ENCODE results near the gene CCDC192. TPM values are rescaled to one million over a fixed set of nuclear protein-coding genes. Genes with fewer than 3 reads are reported as not detected.

CCDC192 gene
- total and polyA plus RNA-seq, 10 of the 15 experiments (the other 5 are each of a cell fraction or from before 2014, with no cell fraction given): 0.20 to 0.79 (median 0.32) TPM; not detected in 4

DNA sequence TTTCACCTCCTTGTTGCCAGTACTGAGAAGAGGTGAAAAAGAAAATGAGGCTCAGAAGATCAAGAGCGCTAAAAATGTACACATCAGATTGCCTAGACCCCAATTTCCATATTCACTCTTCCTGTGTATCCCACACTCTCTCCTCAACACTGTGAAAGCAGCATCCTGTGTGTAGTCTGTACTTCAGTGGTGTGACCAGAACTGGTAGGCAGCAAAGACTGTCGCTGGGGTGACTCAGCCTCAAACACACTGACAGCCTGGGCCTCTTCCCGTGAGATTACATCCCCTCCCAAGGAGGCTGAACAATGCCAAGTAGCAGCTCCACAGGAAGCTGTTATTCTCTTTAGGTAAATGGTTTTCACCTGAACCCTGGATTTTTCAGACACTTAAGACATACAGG lies 135.5 kb downstream of the CCDC192 start (continued):
- TF ChIP-seq ASH2L (IDR thresholded peaks at IDR 0.05; ENCODE audit: borderline replicate concordance, low read depth): no peak
- TF ChIP-seq, protein P1, sequence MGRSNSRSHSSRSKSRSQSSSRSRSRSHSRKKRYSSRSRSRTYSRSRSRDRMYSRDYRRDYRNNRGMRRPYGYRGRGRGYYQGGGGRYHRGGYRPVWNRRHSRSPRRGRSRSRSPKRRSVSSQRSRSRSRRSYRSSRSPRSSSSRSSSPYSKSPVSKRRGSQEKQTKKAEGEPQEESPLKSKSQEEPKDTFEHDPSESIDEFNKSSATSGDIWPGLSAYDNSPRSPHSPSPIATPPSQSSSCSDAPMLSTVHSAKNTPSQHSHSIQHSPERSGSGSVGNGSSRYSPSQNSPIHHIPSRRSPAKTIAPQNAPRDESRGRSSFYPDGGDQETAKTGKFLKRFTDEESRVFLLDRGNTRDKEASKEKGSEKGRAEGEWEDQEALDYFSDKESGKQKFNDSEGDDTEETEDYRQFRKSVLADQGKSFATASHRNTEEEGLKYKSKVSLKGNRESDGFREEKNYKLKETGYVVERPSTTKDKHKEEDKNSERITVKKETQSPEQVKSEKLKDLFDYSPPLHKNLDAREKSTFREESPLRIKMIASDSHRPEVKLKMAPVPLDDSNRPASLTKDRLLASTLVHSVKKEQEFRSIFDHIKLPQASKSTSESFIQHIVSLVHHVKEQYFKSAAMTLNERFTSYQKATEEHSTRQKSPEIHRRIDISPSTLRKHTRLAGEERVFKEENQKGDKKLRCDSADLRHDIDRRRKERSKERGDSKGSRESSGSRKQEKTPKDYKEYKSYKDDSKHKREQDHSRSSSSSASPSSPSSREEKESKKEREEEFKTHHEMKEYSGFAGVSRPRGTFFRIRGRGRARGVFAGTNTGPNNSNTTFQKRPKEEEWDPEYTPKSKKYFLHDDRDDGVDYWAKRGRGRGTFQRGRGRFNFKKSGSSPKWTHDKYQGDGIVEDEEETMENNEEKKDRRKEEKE (IDR thresholded peaks at IDR 0.05): no peak
- TF ChIP-seq YBX1 (IDR thresholded peaks at IDR 0.05): no peak
- TF ChIP-seq, protein P2, sequence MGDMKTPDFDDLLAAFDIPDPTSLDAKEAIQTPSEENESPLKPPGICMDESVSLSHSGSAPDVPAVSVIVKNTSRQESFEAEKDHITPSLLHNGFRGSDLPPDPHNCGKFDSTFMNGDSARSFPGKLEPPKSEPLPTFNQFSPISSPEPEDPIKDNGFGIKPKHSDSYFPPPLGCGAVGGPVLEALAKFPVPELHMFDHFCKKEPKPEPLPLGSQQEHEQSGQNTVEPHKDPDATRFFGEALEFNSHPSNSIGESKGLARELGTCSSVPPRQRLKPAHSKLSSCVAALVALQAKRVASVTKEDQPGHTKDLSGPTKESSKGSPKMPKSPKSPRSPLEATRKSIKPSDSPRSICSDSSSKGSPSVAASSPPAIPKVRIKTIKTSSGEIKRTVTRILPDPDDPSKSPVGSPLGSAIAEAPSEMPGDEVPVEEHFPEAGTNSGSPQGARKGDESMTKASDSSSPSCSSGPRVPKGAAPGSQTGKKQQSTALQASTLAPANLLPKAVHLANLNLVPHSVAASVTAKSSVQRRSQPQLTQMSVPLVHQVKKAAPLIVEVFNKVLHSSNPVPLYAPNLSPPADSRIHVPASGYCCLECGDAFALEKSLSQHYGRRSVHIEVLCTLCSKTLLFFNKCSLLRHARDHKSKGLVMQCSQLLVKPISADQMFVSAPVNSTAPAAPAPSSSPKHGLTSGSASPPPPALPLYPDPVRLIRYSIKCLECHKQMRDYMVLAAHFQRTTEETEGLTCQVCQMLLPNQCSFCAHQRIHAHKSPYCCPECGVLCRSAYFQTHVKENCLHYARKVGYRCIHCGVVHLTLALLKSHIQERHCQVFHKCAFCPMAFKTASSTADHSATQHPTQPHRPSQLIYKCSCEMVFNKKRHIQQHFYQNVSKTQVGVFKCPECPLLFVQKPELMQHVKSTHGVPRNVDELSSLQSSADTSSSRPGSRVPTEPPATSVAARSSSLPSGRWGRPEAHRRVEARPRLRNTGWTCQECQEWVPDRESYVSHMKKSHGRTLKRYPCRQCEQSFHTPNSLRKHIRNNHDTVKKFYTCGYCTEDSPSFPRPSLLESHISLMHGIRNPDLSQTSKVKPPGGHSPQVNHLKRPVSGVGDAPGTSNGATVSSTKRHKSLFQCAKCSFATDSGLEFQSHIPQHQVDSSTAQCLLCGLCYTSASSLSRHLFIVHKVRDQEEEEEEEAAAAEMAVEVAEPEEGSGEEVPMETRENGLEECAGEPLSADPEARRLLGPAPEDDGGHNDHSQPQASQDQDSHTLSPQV (IDR thresholded peaks at IDR 0.05): no peak

DNA sequence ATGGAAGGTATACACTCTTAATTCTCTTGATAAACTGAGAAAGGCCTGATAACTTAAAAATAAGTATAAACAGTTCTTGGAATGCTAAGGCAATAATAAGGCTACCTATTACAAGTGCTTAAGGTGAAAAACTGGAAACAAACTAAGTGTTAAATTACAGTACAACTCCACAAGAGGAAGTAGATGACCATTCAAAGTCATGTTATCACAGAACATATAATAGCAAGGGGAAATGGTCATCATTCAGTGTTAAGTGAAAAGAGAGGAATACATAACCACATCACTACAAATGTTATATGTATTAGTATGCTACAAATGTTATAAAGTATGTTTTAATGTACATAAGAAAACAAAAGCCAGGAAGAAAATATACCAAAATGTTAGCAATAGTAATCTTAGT lies 135.9 kb downstream of the CCDC192 start:
- BruUV-seq (replicated peaks): no TSS peak
- no peak for TF ChIP-seq BMI1 (IDR thresholded peaks at IDR 0.05; ENCODE audit: borderline replicate concordance)
- TF ChIP-seq NFYA (IDR thresholded peaks at IDR 0.05; ENCODE audit: borderline replicate concordance, low read depth, low read length): no peak
- TF ChIP-seq TAF1 (IDR thresholded peaks at IDR 0.05; ENCODE audit: borderline replicate concordance, low read depth, low read length): no peak
- no peak for TF ChIP-seq SREBF1 (IDR thresholded peaks at IDR 0.05; ENCODE audit: low read length)
- TF ChIP-seq, protein P3, sequence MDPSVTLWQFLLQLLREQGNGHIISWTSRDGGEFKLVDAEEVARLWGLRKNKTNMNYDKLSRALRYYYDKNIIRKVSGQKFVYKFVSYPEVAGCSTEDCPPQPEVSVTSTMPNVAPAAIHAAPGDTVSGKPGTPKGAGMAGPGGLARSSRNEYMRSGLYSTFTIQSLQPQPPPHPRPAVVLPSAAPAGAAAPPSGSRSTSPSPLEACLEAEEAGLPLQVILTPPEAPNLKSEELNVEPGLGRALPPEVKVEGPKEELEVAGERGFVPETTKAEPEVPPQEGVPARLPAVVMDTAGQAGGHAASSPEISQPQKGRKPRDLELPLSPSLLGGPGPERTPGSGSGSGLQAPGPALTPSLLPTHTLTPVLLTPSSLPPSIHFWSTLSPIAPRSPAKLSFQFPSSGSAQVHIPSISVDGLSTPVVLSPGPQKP (IDR thresholded peaks at IDR 0.05; ENCODE audit: low read depth, low read length): no peak
- TF ChIP-seq WRNIP1 (IDR thresholded peaks at IDR 0.05; ENCODE audit: borderline replicate concordance, low read depth, low read length): no peak
- TF ChIP-seq FOXM1 (IDR thresholded peaks at IDR 0.05; ENCODE audit: low read depth, low read length): no peak
- no peak for TF ChIP-seq BRCA1 (IDR thresholded peaks at IDR 0.05; ENCODE audit: low read depth, low read length)
- TF ChIP-seq, protein P4, sequence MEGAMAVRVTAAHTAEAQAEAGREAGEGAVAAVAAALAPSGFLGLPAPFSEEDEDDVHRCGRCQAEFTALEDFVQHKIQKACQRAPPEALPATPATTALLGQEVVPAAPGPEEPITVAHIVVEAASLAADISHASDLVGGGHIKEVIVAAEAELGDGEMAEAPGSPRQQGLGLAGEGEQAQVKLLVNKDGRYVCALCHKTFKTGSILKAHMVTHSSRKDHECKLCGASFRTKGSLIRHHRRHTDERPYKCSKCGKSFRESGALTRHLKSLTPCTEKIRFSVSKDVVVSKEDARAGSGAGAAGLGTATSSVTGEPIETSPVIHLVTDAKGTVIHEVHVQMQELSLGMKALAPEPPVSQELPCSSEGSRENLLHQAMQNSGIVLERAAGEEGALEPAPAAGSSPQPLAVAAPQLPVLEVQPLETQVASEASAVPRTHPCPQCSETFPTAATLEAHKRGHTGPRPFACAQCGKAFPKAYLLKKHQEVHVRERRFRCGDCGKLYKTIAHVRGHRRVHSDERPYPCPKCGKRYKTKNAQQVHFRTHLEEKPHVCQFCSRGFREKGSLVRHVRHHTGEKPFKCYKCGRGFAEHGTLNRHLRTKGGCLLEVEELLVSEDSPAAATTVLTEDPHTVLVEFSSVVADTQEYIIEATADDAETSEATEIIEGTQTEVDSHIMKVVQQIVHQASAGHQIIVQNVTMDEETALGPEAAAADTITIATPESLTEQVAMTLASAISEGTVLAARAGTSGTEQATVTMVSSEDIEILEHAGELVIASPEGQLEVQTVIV (IDR thresholded peaks at IDR 0.05; ENCODE audit: borderline replicate concordance, partially characterized antibody): no peak

More for the DNA sequence above, 135.9 kb downstream of the CCDC192 start:
- DNase-seq (ENCODE audit: low read depth, low spot score) (no peak), FAIRE-seq (no peak), ATAC-seq (peak; percentile 56)
- in situ Hi-C loops (cut with MboI): no loop called here
- intact Hi-C loops (cut with micrococcal nuclease; ENCODE audit: unreplicated experiment): no loop called here
- H3K4me3 ChIP-seq: no peak overlapping the region
- no peaks in the 10 kb centered on the region for H3K36me3 ChIP-seq (ENCODE audit: control insufficient read depth in 2 of 2, insufficient read depth in 2 of 2, low read length in 1 of 2)
- H3K4me2 ChIP-seq (ENCODE audit: control insufficient read depth, insufficient read depth): no peak overlapping the region
- ChIA-PET RAD21 (ENCODE audit: unreplicated experiment) (no interaction called here), CTCF (no interaction called here), SMC1A (ENCODE audit: uncharacterized antibody, unreplicated experiment) (interaction anchor here (0.6 kb wide), 1 partner anchor 65 kb away, joined by 4 read pairs; no protein-coding TSS in a partner anchor), POLR2A (no interaction called here)
- H2AFZ ChIP-seq (ENCODE audit: control insufficient read depth, low read depth, low read length): no peak overlapping the region
- H4K20me1 ChIP-seq (ENCODE audit: control insufficient read depth, insufficient read depth): no peaks in the 10 kb centered on the region
- H3K27ac ChIP-seq (ENCODE audit: control insufficient read depth, insufficient read depth): no peak overlapping the region
- H3K27me3 ChIP-seq (replicated peaks in 1 of 2; ENCODE audit: control insufficient read depth in 2 of 2, insufficient read depth in 2 of 2, low read length in 1 of 2): no peaks in the 10 kb centered on the region
- no peaks in the 10 kb centered on the region; the same call in 2 of the 3 replicates for H3K9me3 ChIP-seq (replicated peaks; ENCODE audit: control insufficient read depth, insufficient read depth, low read length)
- H3K4me1 ChIP-seq (ENCODE audit: control insufficient read depth, insufficient read depth, low read length): no peaks in the 10 kb centered on the region
- no peak overlapping the region for H3K9ac ChIP-seq (ENCODE audit: control insufficient read depth, insufficient read depth, low read length)
- no peaks in the 10 kb centered on the region for H3K79me2 ChIP-seq (ENCODE audit: control insufficient read depth, insufficient read depth, low read length)

Data from GM12878 (cell line).